Measurements from ENCODE around the gene ZNF277.

DNA sequence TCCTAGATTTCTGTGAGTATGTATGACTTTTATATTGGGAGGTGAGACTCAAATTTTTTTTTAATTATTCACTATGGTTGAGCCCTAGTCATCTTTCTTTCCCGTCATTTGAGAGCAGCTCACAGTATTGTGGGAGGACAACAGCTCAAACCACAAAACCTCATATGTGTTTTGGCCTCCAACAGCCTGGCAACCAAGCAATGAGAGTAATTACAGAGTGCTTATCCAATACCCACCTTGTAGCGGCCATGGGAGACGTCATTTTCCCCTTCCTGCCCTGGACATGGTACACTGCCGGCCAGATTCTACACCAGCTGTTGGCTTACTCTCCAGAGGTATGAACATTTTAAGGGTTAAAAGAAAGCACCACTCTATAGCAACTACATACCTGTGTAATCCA lies 49.4 kb upstream of the ZNF277 start:
- no peak for TF ChIP-seq EZH2phosphoT487 (conservative IDR thresholded peaks at IDR 0.05; ENCODE audit: low read length)
- TF ChIP-seq, protein P1, sequence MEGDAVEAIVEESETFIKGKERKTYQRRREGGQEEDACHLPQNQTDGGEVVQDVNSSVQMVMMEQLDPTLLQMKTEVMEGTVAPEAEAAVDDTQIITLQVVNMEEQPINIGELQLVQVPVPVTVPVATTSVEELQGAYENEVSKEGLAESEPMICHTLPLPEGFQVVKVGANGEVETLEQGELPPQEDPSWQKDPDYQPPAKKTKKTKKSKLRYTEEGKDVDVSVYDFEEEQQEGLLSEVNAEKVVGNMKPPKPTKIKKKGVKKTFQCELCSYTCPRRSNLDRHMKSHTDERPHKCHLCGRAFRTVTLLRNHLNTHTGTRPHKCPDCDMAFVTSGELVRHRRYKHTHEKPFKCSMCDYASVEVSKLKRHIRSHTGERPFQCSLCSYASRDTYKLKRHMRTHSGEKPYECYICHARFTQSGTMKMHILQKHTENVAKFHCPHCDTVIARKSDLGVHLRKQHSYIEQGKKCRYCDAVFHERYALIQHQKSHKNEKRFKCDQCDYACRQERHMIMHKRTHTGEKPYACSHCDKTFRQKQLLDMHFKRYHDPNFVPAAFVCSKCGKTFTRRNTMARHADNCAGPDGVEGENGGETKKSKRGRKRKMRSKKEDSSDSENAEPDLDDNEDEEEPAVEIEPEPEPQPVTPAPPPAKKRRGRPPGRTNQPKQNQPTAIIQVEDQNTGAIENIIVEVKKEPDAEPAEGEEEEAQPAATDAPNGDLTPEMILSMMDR (IDR thresholded peaks at IDR 0.05; ENCODE audit: insufficient read depth, low read length, poor library complexity, severe bottlenecking) = no peak
